ENCODE data around the gene ADCY7.

GRCh38 chr16:50320310-50320709 lies 54.0 kb downstream of the ADCY7 start:
- no peak for TF ChIP-seq POLR2A (IDR thresholded peaks at IDR 0.05)
- TF ChIP-seq, protein P1, sequence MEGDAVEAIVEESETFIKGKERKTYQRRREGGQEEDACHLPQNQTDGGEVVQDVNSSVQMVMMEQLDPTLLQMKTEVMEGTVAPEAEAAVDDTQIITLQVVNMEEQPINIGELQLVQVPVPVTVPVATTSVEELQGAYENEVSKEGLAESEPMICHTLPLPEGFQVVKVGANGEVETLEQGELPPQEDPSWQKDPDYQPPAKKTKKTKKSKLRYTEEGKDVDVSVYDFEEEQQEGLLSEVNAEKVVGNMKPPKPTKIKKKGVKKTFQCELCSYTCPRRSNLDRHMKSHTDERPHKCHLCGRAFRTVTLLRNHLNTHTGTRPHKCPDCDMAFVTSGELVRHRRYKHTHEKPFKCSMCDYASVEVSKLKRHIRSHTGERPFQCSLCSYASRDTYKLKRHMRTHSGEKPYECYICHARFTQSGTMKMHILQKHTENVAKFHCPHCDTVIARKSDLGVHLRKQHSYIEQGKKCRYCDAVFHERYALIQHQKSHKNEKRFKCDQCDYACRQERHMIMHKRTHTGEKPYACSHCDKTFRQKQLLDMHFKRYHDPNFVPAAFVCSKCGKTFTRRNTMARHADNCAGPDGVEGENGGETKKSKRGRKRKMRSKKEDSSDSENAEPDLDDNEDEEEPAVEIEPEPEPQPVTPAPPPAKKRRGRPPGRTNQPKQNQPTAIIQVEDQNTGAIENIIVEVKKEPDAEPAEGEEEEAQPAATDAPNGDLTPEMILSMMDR (IDR thresholded peaks at IDR 0.05), result no peak

Measured in right lobe of liver (tissue), 4 donors.